Measurements from ENCODE around the gene NEIL3.

Gene NEIL3

DNA sequence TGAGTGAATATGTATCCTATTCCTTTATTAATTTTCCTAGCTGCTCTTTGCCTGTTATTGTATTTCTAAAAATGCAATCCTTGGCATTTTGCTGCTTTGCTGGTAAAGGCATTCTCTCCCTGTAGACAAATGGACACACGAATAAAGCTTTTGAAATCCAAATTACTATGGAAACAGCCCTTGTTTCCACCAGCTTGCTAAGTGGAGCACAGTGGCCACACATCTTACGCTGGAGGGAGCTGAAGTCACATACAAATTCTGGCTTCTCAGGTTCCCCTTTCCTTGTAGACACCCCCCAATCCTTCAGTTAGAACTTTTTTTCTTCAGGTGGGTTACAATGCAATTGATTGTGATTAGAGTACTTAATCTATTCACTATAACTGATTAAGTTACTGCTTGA lies 66.3 kb downstream of the NEIL3 start:
- DNase-seq, result no peak

DNA sequence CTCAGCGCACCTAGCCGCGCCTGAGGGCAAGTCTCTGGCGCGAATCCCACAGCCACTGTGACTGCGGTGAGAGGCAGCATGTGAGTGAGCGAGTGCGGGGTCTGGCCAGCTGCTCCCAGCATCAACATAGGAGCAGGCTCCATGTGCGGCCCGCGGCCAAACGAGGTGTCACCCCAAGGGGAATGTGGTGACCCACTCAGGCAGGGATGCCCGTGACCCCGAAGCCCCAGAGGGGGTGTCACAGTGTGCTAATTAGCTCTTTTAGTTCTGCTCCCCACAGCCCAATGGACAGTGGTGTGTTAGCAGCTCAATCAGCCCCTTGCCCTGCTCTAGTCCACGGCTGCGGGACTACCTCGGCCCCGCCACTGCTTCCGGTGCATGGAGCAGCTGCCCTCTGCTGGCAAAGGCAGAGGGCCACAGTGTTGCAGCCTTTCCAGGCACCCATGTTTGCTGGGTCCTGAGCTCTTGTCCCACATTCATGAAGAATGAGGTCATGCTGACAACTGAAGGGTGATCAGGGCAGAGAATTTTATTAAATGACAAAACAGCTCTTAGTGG lies 71.1 kb downstream of the NEIL3 start:
- no peak for DNase-seq

DNA sequence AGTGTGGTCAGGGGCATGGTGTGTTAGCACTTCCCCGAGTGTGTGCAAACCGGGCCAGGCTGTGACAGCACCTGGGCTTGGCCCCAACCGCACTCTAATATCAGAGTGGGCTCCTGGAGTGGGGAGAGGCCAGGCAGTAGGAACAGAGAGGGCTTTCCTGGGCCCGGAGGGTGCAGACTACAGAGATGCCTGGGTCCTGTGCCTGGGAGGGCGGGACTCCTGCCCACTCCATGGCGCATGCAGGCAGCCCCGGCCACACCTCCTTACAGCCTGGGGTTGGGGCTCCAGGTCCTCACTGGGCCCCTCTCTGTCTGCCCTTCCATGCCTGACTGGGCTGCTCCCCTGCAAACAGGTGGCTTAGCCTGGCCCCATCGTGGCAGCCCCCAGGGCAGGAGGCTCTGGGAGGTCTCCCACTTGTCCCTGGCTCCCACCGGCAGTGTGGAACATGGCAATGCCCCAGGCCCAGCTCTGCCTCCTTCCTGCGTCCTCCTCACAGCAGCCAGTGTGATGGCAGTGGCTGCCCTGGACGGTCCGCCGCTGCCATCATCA lies 72.2 kb downstream of the NEIL3 start:
- DNase-seq, result no peak

DNA sequence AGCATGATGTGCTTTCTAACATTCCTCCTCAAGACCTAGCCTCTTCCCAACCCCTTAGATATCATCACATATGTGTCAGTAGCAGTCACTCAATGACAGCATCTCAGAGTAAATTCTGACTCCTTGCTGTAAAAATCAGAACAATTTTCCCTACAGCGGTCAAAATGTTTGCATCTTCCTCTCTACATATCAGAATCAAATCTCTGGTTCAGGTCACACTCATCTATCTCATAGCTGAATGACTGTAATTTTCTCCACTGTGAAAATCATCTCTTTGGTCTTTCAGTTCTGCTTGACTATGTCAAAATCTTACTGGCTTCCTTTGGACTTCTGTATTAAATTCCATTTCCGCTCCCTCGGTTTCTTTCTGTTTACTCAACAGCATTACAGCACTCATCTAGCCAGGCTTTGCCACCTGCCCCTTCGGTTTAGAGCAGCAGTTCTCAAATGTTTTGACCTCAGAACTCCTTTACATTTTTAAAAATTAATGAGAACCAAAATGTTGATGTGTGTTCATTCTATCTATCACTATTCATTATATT lies 75.3 kb downstream of the NEIL3 start:
- no peak for DNase-seq

GRCh38 chr4:177385576-177386277 lies 76.1 kb downstream of the NEIL3 start:
- no peak for DNase-seq

GRCh38 chr4:177386278-177386815 lies 76.7 kb downstream of the NEIL3 start:
- DNase-seq, result no peak

DNA sequence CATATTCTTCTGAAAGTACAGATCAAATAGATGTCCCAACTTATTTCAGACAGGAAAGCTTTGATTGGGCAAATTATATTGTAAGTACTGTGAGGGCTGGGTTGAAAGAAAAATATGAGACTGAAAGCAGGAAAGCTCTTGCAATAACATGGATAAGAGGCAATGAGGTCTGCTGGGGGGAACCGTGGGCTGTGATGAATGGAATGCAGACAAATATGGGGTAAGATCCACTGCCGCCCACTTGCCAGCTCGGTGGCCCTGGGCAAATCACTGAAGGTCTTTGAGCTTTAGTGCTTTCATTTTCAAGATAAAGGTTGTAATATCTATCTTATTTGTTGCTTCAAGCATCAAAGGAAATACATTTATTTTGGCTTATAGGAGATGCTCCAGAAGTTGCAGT lies 81.6 kb downstream of the NEIL3 start:
- no peak for DNase-seq

- no peak for DNase-seq
Observed at GRCh38 chr4:177391953-177392352, 82.3 kb downstream of the NEIL3 start.

GRCh38 chr4:177393236-177393635 lies 83.6 kb downstream of the NEIL3 start:
- DNase-seq, result peak; percentile 31

DNA sequence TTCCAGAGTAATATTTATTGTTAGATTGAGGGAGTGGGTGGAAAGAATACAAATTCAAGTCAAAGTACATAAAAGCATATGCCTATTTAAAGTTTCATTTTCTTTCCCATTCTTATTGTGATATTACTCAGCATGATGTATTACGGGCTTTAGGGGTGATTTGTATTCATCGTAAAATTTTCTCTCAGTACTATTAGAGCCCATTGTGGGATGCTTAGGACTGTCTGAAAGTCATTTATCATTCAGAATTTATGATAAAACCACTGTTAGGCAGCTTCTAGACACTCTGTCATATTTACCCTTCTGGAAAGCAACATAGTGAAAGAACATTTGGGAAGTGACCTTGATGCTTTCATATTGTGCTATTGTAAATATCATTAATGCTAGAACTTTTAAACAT lies 86.7 kb downstream of the NEIL3 start:
- DNase-seq, result no peak

DNA sequence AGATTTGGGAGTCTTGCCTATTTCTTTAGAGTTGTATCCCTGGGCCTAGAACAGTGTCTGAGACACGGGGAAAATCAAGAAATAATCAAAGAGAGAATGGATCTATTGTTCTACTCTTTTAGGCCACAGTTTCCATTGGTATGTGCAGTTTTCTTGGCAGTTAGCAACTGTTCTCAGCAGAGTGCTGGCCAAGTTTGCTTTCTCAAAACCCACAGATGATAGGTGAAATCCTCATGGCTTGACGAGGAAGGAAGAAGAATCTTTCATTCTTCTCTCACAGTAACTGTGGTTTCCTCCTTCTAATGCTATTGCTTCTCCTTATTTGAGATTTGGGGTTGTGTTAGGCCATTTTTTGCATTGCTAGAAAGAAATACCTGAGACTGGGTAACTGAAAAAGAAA lies 90.4 kb downstream of the NEIL3 start:
- DNase-seq, result no peak

- peak; percentile 34 for DNase-seq
Observed at GRCh38 chr4:177401658-177402273, 92.1 kb downstream of the NEIL3 start.

DNA sequence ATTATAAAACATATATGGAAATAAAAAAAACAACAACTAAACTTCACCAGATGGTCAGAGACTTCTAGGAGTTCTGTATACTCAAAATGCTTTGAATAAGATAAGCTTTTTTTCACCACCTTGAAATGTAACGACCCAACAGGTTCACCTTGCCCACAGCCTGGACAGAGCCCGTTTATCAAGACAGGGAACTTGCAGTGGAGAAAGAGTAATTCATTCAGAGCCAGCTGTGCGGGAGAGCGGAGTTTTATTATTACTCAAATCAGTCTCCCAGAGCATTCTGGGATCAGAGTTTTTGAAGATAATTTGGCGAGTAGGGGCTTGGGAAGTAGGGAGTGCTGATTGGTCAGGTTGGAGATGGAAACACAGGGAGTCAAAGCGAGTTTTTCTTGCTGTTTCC lies 94.1 kb downstream of the NEIL3 start:
- DNase-seq, result no peak

- DNase-seq, result no peak
Observed at GRCh38 chr4:177404342-177404741, 94.7 kb downstream of the NEIL3 start.

- no peak for DNase-seq
Observed at GRCh38 chr4:177404986-177405385, 95.3 kb downstream of the NEIL3 start.

DNA sequence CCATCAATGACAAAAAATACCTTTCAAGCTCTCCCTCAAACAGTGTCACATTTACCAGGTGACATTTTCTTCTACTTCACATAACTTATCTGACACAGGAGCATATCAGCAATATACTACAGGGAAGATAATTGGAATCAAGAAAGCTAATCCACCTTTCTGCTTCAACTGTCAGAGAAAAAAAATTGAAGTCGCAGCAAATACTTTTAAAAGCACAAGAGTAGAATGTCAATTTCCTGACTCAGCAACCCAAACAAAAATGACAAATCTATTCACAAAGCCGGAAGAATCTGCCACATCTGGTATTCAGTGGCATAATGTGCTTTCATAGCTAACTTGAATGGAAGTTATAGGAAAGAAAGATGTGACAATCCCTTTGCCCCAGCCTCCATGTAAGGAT lies 95.8 kb downstream of the NEIL3 start:
- DNase-seq, result no peak

DNA sequence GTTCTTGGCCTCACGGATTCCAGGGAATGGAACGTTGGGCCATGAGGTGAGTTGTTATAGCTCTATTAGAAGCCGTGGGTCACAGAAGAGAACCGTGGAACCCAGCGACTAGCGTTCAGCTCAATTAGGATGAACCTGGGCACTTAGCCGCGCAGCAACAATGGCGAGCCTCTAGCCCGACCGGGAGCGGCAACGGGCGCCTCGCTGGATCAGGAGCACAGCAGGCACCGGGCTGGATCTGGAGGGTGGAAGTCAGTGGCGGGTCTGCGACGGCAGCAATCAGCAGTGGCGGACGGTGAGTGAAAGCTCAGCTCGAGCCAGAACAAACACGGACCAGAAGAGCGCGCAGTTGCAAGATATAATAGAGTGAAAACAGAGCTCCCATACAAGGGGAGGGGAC lies 98.3 kb downstream of the NEIL3 start:
- DNase-seq, result no peak

DNA sequence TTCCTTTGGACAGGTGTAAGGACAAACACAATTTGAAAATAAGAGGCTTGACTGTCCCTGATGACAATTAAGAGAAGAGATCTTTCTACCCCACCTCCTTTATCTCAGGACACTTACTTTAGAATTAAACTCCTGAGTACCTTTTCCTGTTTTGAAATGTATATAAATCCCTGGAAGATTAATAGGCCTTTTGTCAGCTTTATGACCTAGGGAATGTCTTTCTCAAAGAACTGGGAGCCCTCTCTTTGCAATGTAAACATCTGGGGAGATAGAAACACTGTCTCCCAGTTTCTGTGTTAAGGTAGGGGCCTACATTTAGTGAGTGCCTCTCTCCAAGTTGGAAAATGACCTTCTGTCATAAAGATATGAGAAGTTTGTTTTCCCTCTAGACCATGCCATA lies 100.9 kb downstream of the NEIL3 start:
- DNase-seq, result no peak

GRCh38 chr4:177411996-177412395 lies 102.3 kb downstream of the NEIL3 start:
- DNase-seq, result no peak

Data from CD4-positive, alpha-beta T cell treated with Interleukin-17A for 1 hour (primary cell).